Karpas-422 (cell line): ENCODE measurements around the gene MLC1. TPM values are rescaled to one million over a fixed set of nuclear protein-coding genes. Genes with fewer than 3 reads are reported as not detected.

Source experiments
- DNase-seq: peaks from one replicate; pipeline ENCODE4 v3.0.0-alpha.2; 2015
- H2AFZ ChIP-seq: fragments of 200-600 bp; sonication (generic); 2 replicates; pipeline ENCODE4 v1.6.1; 2014; ENCODE audit warnings: antibody characterized with exemption, low read length, mixed read lengths
- H3K27ac ChIP-seq: fragments of 200-600 bp; sonication (generic); 2 replicates; pipeline ENCODE4 v1.5.1; 2014; ENCODE audit warnings: mild to moderate bottlenecking, low read length, moderate library complexity
- H3K27me3 ChIP-seq: fragments of 200-600 bp; sonication (generic); 2 replicates; pipeline ENCODE4 v1.6.1; 2014; ENCODE audit warnings: low read length, mixed read lengths
- H3K36me3 ChIP-seq: fragments of 200-600 bp; sonication (generic); 2 replicates; pipeline ENCODE4 v1.6.1; 2014; ENCODE audit warnings: low read length, mixed read lengths; ENCODE audit not compliant: insufficient read depth
- H3K4me1 ChIP-seq: fragments of 200-600 bp; sonication (generic); 2 replicates; pipeline ENCODE4 v1.6.1; 2014; ENCODE audit warnings: mild to moderate bottlenecking, low read length, mixed read lengths
- H3K4me2 ChIP-seq: fragments of 200-600 bp; sonication (generic); 2 replicates; pipeline ENCODE4 v1.6.1; 2014; ENCODE audit warnings: low read length, low read depth, mild to moderate bottlenecking; ENCODE audit not compliant: poor library complexity, severe bottlenecking
- H3K4me3 ChIP-seq: fragments of 200-600 bp; sonication (generic); 2 replicates; pipeline ENCODE4 v1.5.1; 2014; ENCODE audit warnings: mild to moderate bottlenecking, antibody characterized with exemption, low read length, mixed read lengths
- H3K79me2 ChIP-seq: fragments of 200-600 bp; sonication (generic); 2 replicates; pipeline ENCODE4 v1.6.1; 2014; ENCODE audit warnings: mild to moderate bottlenecking, low read length, mixed read lengths
- H3K9ac ChIP-seq: fragments of 200-600 bp; sonication (generic); 2 replicates; pipeline ENCODE4 v1.6.0; 2014; ENCODE audit warnings: low read length
- H3K9me2 ChIP-seq: fragments of 200-600 bp; sonication (generic), shearing (Covaris generic); replicated peaks from 2 replicates; pipeline ENCODE4 v1.6.0; 2014; ENCODE audit warnings: mild to moderate bottlenecking, low read length, moderate library complexity; ENCODE audit not compliant: insufficient read depth
- H3K9me3 ChIP-seq: fragments of 300-700, 200-600 bp; sonication (generic); 2 replicates; pipeline ENCODE4 v1.6.1; 2014; ENCODE audit warnings: low read length, mixed read lengths
- H4K20me1 ChIP-seq: fragments of 200-600 bp; sonication (generic); 2 replicates; pipeline ENCODE4 v1.6.1; 2014; ENCODE audit warnings: mild to moderate bottlenecking, antibody characterized with exemption, low read length, low read depth; ENCODE audit not compliant: insufficient read depth
- total RNA-seq: library from RNA; depleted of rRNA; stranded (reverse); fragments of >200 nt; shearing (Covaris generic); gene quantifications from 2 replicates; pipeline ENCODE4 v1.2.3, GENCODE V29; 2014; ENCODE audit warnings: low replicate concordance

MLC1 gene
- total RNA-seq, 1 experiment from 2014 or later: not detected

GRCh38 chr22:50078246-50078645, 7.0 kb downstream of the MLC1 start:
- H2AFZ ChIP-seq: no peak overlapping the region
- H3K9ac ChIP-seq: no peak overlapping the region
- no peaks in the 10 kb centered on the region for H4K20me1 ChIP-seq
- H3K4me3 ChIP-seq: no peak overlapping the region
- no peak for DNase-seq
- H3K36me3 ChIP-seq: no peaks in the 10 kb centered on the region
- H3K27ac ChIP-seq: no peak overlapping the region
- H3K9me3 ChIP-seq: no peaks in the 10 kb centered on the region
- H3K4me2 ChIP-seq: no peak overlapping the region
- H3K79me2 ChIP-seq: no peaks in the 10 kb centered on the region
- H3K4me1 ChIP-seq: peaks cover 8% of the 10 kb centered on the region
- H3K27me3 ChIP-seq: no peaks in the 10 kb centered on the region
- H3K9me2 ChIP-seq: no peaks in the 10 kb centered on the region

GRCh38 chr22:50076646-50077535, 8.3 kb downstream of the MLC1 start:
- Histone ChIP-seq H3K9me3 (no peaks in the 10 kb centered on the region), H3K27me3 (no peaks in the 10 kb centered on the region), H3K27ac (no peak overlapping the region), H3K4me3 (no peak overlapping the region), H2AFZ (no peak overlapping the region), H4K20me1 (no peaks in the 10 kb centered on the region), H3K4me1 (peaks cover 8% of the 10 kb centered on the region), H3K4me2 (peak overlapping the region; percentile 7), H3K9ac (no peak overlapping the region), H3K79me2 (no peaks in the 10 kb centered on the region), H3K9me2 (no peaks in the 10 kb centered on the region), H3K36me3 (no peaks in the 10 kb centered on the region)
- DNase-seq: no peak

GRCh38 chr22:50074551-50075530, 10.4 kb downstream of the MLC1 start:
- Histone ChIP-seq H3K9ac (no peak overlapping the region), H3K4me1 (peaks cover 8% of the 10 kb centered on the region), H3K27me3 (no peaks in the 10 kb centered on the region), H3K9me2 (no peaks in the 10 kb centered on the region), H2AFZ (no peak overlapping the region), H3K4me3 (no peak overlapping the region), H4K20me1 (no peaks in the 10 kb centered on the region), H3K79me2 (no peaks in the 10 kb centered on the region), H3K27ac (no peak overlapping the region), H3K9me3 (no peaks in the 10 kb centered on the region), H3K36me3 (no peaks in the 10 kb centered on the region), H3K4me2 (no peak overlapping the region)
- no peak for DNase-seq

GRCh38 chr22:50074056-50074455, 11.2 kb downstream of the MLC1 start:
- Histone ChIP-seq H3K27me3 (no peaks in the 10 kb centered on the region), H3K27ac (no peak overlapping the region), H3K9me3 (no peaks in the 10 kb centered on the region), H3K9me2 (no peaks in the 10 kb centered on the region), H3K4me1 (peaks cover 8% of the 10 kb centered on the region), H3K36me3 (no peaks in the 10 kb centered on the region), H3K4me3 (no peak overlapping the region), H3K4me2 (no peak overlapping the region), H4K20me1 (no peaks in the 10 kb centered on the region), H3K9ac (no peak overlapping the region), H3K79me2 (no peaks in the 10 kb centered on the region), H2AFZ (no peak overlapping the region)
- no peak for DNase-seq

GRCh38 chr22:50072714-50073538, 12.3 kb downstream of the MLC1 start:
- DNase-seq: no peak
- peaks cover 8% of the 10 kb centered on the region for H3K4me1 ChIP-seq
- H3K79me2 ChIP-seq: no peaks in the 10 kb centered on the region
- no peaks in the 10 kb centered on the region for H3K9me3 ChIP-seq
- H3K9me2 ChIP-seq: no peaks in the 10 kb centered on the region
- no peak overlapping the region for H3K4me2 ChIP-seq
- H2AFZ ChIP-seq: no peak overlapping the region
- H4K20me1 ChIP-seq: no peaks in the 10 kb centered on the region
- no peak overlapping the region for H3K27ac ChIP-seq
- H3K36me3 ChIP-seq: no peaks in the 10 kb centered on the region
- H3K4me3 ChIP-seq: no peak overlapping the region
- H3K9ac ChIP-seq: no peak overlapping the region
- H3K27me3 ChIP-seq: no peaks in the 10 kb centered on the region

- Histone ChIP-seq H3K9me2 (no peaks in the 10 kb centered on the region), H3K9me3 (no peaks in the 10 kb centered on the region)
- DNase-seq: no peak
These were observed 13.1 kb downstream of the MLC1 start for GRCh38 chr22:50072167-50072555.

GRCh38 chr22:50071432-50072166, 13.6 kb downstream of the MLC1 start:
- H3K4me3 ChIP-seq: no peak overlapping the region
- no peaks in the 10 kb centered on the region for H4K20me1 ChIP-seq
- H3K27me3 ChIP-seq: no peaks in the 10 kb centered on the region
- H3K4me2 ChIP-seq: no peak overlapping the region
- no peak overlapping the region for H3K27ac ChIP-seq
- DNase-seq: no peak
- no peaks in the 10 kb centered on the region for H3K36me3 ChIP-seq
- H3K9me2 ChIP-seq: no peaks in the 10 kb centered on the region
- no peak overlapping the region for H3K9ac ChIP-seq
- H2AFZ ChIP-seq: no peak overlapping the region
- H3K9me3 ChIP-seq: no peaks in the 10 kb centered on the region
- peaks cover 2% of the 10 kb centered on the region for H3K4me1 ChIP-seq
- H3K79me2 ChIP-seq: no peaks in the 10 kb centered on the region

More at GRCh38 chr22:50072167-50072555, 13.1 kb downstream of the MLC1 start:
- no peak overlapping the region for H2AFZ ChIP-seq
- H3K9ac ChIP-seq: no peak overlapping the region
- H3K36me3 ChIP-seq: no peaks in the 10 kb centered on the region
- H3K4me3 ChIP-seq: no peak overlapping the region
- H3K4me1 ChIP-seq: peaks cover 7% of the 10 kb centered on the region
- H4K20me1 ChIP-seq: no peaks in the 10 kb centered on the region
- H3K79me2 ChIP-seq: no peaks in the 10 kb centered on the region
- no peaks in the 10 kb centered on the region for H3K27me3 ChIP-seq
- no peak overlapping the region for H3K4me2 ChIP-seq
- no peak overlapping the region for H3K27ac ChIP-seq
